Measurements from ENCODE around the gene CACHD1. TPM values are rescaled to one million over a fixed set of nuclear protein-coding genes. Genes with fewer than 3 reads are reported as not detected.

Gene CACHD1
- total RNA-seq, 1 experiment from 2014 or later, result 3.9 TPM

DNA sequence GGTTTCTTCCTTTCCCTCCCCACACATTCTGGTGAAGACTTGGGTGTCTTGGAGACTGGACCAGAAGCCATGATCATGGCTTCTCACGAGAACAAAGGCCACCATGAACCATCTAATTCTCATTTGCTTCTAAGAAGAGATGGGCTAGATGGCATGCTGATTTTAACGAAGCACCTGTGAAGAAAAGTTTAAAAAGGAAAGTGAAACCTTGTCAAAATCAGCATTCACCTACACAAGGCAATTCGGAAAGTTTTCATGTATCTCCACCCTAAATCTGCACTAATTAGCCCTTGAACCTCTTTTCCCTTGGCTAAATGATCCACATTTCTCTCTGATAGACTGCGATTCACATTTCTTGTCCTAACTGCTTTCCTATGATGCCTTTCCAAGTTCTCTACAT lies 160.7 kb downstream of the CACHD1 start:
- H3K36me3 Mint-ChIP-seq (ENCODE audit: insufficient read depth, unreplicated experiment), result peaks cover 11% of the 10 kb centered on the region
- TF ChIP-seq CTCF (IDR thresholded peaks at IDR 0.05; ENCODE audit: unreplicated experiment), result no peak
- POLR2A ChIA-PET, result interaction anchor here (0.7 kb wide), 1 partner anchor 1020 kb away, joined by 3 read pairs; no protein-coding TSS in a partner anchor
- no peak for DNase-seq (ENCODE audit: unreplicated experiment)
- no peak overlapping the region for H3K27ac Mint-ChIP-seq (ENCODE audit: low read depth, unreplicated experiment)
- H3K4me3 Mint-ChIP-seq (ENCODE audit: unreplicated experiment), result no peak overlapping the region
- BruUV-seq (replicated peaks), result no TSS peak
- intact Hi-C loops (cut with micrococcal nuclease), result no loop called here
- no peaks in the 10 kb centered on the region for H3K4me1 Mint-ChIP-seq (ENCODE audit: insufficient read depth, unreplicated experiment)
- no peaks in the 10 kb centered on the region for H3K9me3 Mint-ChIP-seq (ENCODE audit: unreplicated experiment)
- CTCF ChIA-PET, result interaction anchor here (0.9 kb wide), 1 partner anchor 46 kb away, joined by 7 read pairs; no protein-coding TSS in a partner anchor
- H3K27me3 Mint-ChIP-seq (ENCODE audit: insufficient read depth, unreplicated experiment), result no peaks in the 10 kb centered on the region

DNA sequence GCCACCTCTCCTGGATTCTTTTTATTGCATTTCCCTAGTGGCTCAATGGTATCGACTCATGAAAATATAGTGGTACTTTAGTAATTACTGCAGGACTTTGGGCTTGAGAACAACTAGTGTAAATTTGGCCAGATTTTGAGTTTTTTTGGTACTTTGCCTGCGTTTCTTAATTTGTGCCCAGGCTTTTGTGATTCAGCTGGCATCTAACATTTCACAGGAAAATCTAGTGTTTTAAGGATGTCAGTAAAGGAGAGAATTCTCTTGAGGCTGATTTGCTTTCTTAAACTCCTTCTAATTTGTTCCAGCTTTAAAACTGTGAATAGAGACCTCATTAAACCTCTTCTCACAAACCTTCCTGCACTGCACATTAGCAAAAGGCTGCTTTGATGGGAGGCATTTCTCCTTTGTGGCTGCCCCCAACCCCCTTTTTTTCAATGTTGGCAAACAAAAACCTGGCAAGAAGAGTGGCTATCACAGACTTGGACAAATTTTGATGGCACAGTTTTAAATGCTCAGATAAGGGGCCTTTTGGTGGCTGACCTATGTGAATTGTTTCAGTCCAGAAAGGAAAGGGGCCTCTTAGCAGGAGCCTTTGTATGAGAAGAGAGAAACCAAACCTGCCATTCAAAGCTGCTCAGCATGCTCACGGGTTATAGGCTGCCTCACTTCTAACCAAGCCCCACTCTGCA lies 161.6 kb downstream of the CACHD1 start:
- Mint-ChIP-seq H3K27ac (ENCODE audit: low read depth, unreplicated experiment) (no peak overlapping the region), H3K36me3 (ENCODE audit: insufficient read depth, unreplicated experiment) (peaks cover 11% of the 10 kb centered on the region), H3K27me3 (ENCODE audit: insufficient read depth, unreplicated experiment) (no peaks in the 10 kb centered on the region), H3K4me1 (ENCODE audit: insufficient read depth, unreplicated experiment) (no peaks in the 10 kb centered on the region), H3K9me3 (ENCODE audit: unreplicated experiment) (no peaks in the 10 kb centered on the region), H3K4me3 (ENCODE audit: unreplicated experiment) (no peak overlapping the region)
- DNase-seq (ENCODE audit: unreplicated experiment), result no peak
- no peak for TF ChIP-seq CTCF (IDR thresholded peaks at IDR 0.05; ENCODE audit: unreplicated experiment)
- BruUV-seq (replicated peaks), result no TSS peak
- POLR2A ChIA-PET, result interaction anchor here (0.7 kb wide), 1 partner anchor 1019 kb away, joined by 3 read pairs; no protein-coding TSS in a partner anchor
- CTCF ChIA-PET, result no interaction called here
- intact Hi-C loops (cut with micrococcal nuclease), result no loop called here

DNA sequence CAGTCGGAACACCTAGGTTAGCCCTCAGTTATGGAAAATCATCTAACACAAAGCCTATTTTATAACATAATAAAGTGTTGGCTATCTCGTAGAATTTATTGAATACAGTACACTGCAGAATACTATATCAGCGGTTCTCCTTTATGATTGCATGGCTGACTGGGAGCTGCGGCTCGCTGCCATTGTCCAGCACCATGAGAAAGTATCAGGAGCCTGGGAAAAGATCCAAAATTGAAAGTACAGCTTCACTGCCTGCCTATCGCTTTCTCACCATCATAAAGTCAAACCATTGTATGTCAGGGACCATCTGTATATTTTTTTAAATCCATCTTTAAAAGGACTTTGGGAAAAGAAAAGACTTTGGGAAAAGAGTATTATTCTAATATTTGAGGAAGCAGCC lies 163.0 kb downstream of the CACHD1 start:
- H3K36me3 Mint-ChIP-seq (ENCODE audit: insufficient read depth, unreplicated experiment), result peaks cover 11% of the 10 kb centered on the region
- no peaks in the 10 kb centered on the region for H3K9me3 Mint-ChIP-seq (ENCODE audit: unreplicated experiment)
- intact Hi-C loops (cut with micrococcal nuclease), result no loop called here
- BruUV-seq (replicated peaks), result no TSS peak
- no peaks in the 10 kb centered on the region for H3K4me1 Mint-ChIP-seq (ENCODE audit: insufficient read depth, unreplicated experiment)
- CTCF ChIA-PET, result interaction anchor here (0.7 to 1.2 kb wide), 2 partner anchors 42 to 364 kb away, joined by 3 read pairs; no protein-coding TSS in a partner anchor
- DNase-seq (ENCODE audit: unreplicated experiment), result no peak
- no peak overlapping the region for H3K4me3 Mint-ChIP-seq (ENCODE audit: unreplicated experiment)
- POLR2A ChIA-PET, result no interaction called here
- no peak for TF ChIP-seq CTCF (IDR thresholded peaks at IDR 0.05; ENCODE audit: unreplicated experiment)
- no peak overlapping the region for H3K27ac Mint-ChIP-seq (ENCODE audit: low read depth, unreplicated experiment)
- no peaks in the 10 kb centered on the region for H3K27me3 Mint-ChIP-seq (ENCODE audit: insufficient read depth, unreplicated experiment)

DNA sequence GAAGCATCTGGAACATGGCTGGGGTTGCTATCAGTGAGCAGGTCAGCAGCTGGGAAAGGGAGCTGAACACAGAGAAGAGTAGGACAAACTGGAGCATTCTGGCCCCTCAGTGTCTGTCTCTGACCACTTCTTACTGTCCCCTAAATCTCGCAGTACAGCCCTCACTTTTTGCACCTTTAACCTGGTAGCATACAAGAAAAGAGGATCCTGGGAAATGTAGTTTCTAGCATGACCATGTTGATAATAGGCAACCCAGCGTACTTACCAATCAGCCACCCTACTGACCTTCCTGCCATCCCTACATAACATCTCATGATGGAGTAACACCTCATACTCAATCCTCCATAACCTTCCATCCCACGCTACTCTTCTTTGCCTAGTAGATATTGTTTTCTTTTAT lies 175.8 kb downstream of the CACHD1 start:
- H3K27me3 Mint-ChIP-seq (ENCODE audit: insufficient read depth, unreplicated experiment), result no peaks in the 10 kb centered on the region
- no peak overlapping the region for H3K4me3 Mint-ChIP-seq (ENCODE audit: unreplicated experiment)
- intact Hi-C loops (cut with micrococcal nuclease), result no loop called here
- no peak overlapping the region for H3K27ac Mint-ChIP-seq (ENCODE audit: low read depth, unreplicated experiment)
- no peak for DNase-seq (ENCODE audit: unreplicated experiment)
- H3K4me1 Mint-ChIP-seq (ENCODE audit: insufficient read depth, unreplicated experiment), result no peaks in the 10 kb centered on the region
- TF ChIP-seq CTCF (IDR thresholded peaks at IDR 0.05; ENCODE audit: unreplicated experiment), result no peak
- POLR2A ChIA-PET, result interaction anchor here (0.8 kb wide), 1 partner anchor 17 kb away, joined by 3 read pairs; no protein-coding TSS in a partner anchor
- no peaks in the 10 kb centered on the region for H3K9me3 Mint-ChIP-seq (ENCODE audit: unreplicated experiment)
- BruUV-seq (replicated peaks), result no TSS peak
- peaks cover 12% of the 10 kb centered on the region for H3K36me3 Mint-ChIP-seq (ENCODE audit: insufficient read depth, unreplicated experiment)
- CTCF ChIA-PET, result interaction anchor here (1.4 kb wide), 1 partner anchor 30 kb away, joined by 6 read pairs; no protein-coding TSS in a partner anchor
